ENCODE measurements around the gene ENPP7.

ENPP7 gene

GRCh38 chr17:79733692-79734070 is 2.9 kb downstream of the ENPP7 start:
- DNase-seq, result no peak

- no peak for DNase-seq
These were observed 4.4 kb downstream of the ENPP7 start for GRCh38 chr17:79735096-79735495.

GRCh38 chr17:79737046-79737921 is 6.5 kb downstream of the ENPP7 start:
- no peak for DNase-seq

GRCh38 chr17:79737922-79738578 is 7.3 kb downstream of the ENPP7 start:
- no peak for DNase-seq

GRCh38 chr17:79738643-79739042 is 7.9 kb downstream of the ENPP7 start:
- no peak for DNase-seq

GRCh38 chr17:79739148-79740062 is 8.7 kb downstream of the ENPP7 start:
- no peak for DNase-seq

GRCh38 chr17:79740413-79740812 is 9.7 kb downstream of the ENPP7 start:
- no peak for DNase-seq

GRCh38 chr17:79741401-79741750 is 10.6 kb downstream of the ENPP7 start:
- DNase-seq, result no peak

GRCh38 chr17:79741751-79742588 is 11.2 kb downstream of the ENPP7 start:
- DNase-seq, result peak; percentile 87

- DNase-seq, result no peak
These were observed 11.8 kb downstream of the ENPP7 start for GRCh38 chr17:79742589-79742918.

- no peak for DNase-seq
These were observed 12.3 kb downstream of the ENPP7 start for GRCh38 chr17:79742951-79743476.

GRCh38 chr17:79743614-79744013 is 12.9 kb downstream of the ENPP7 start:
- no peak for DNase-seq

GRCh38 chr17:79745641-79746105 is 14.9 kb downstream of the ENPP7 start:
- no peak for DNase-seq

GRCh38 chr17:79746889-79747507 is 16.3 kb downstream of the ENPP7 start:
- no peak for DNase-seq

- DNase-seq, result no peak
These were observed 17.0 kb downstream of the ENPP7 start for GRCh38 chr17:79747508-79748294.

GRCh38 chr17:79748295-79749099 is 17.8 kb downstream of the ENPP7 start:
- no peak for DNase-seq

- DNase-seq, result no peak
These were observed 18.5 kb downstream of the ENPP7 start for GRCh38 chr17:79749156-79749815.

GRCh38 chr17:79749958-79750357 is 19.2 kb downstream of the ENPP7 start:
- DNase-seq, result no peak

Data from right hindlimb (tissue), 1 donor.